Measurements from ENCODE around the gene NXT2. TPM values are rescaled to one million over a fixed set of nuclear protein-coding genes. Genes with fewer than 3 reads are reported as not detected.

Gene NXT2
- total and polyA plus RNA-seq, 2 experiments from 2014 or later: 6.3 to 15.0 TPM

DNA sequence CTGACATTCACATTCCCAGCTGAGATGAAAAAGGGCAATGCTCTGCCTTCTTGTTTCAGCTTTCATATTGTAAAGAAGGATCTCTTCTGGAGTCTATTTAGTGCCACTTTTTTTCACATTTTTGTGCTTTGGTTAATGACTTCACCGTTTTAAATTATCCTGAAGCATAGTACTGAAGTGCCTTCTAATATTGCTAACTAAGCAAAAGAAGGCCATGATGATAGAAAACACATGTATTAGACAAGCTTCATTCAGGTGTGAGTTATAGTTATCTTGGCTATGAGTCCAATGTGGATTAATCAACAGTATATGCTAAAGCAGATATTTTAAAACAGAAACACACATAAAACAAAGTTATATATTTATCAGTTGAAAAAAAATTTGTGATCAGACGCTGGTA is 40.4 kb downstream of the NXT2 start:
- Histone ChIP-seq H3K4me3 (no peak overlapping the region), H3K27ac (no peak overlapping the region), H3K79me2 (no peaks in the 10 kb centered on the region), H3K4me1 (ENCODE audit: insufficient read depth) (no peaks in the 10 kb centered on the region), H3K36me3 (replicated peaks; ENCODE audit: insufficient read depth, low read depth) (no peaks in the 10 kb centered on the region), H3K27me3 (no peaks in the 10 kb centered on the region), H3K9me2 (replicated peaks; ENCODE audit: insufficient read depth) (no peaks in the 10 kb centered on the region), H3K4me2 (no peak overlapping the region), H3K9me3 (ENCODE audit: low read depth) (peaks cover 4% of the 10 kb centered on the region), H4K20me1 (ENCODE audit: insufficient read depth, poor library complexity, severe bottlenecking) (no peaks in the 10 kb centered on the region), H2AFZ (no peak overlapping the region)
- DNase-seq (ENCODE audit: low spot score): no peak
- WGBS (ENCODE audit: low lambda C conversion rate, missing lambda C conversion rate): 47% methylated on average over 2 of the region's 2 CpGs
- TF ChIP-seq EZH2phosphoT487 (IDR thresholded peaks at IDR 0.05; ENCODE audit: low read depth, severe bottlenecking, unreplicated experiment): no peak
- TF ChIP-seq EZH2 (IDR thresholded peaks at IDR 0.05; ENCODE audit: borderline replicate concordance): no peak
- TF ChIP-seq, protein P1, sequence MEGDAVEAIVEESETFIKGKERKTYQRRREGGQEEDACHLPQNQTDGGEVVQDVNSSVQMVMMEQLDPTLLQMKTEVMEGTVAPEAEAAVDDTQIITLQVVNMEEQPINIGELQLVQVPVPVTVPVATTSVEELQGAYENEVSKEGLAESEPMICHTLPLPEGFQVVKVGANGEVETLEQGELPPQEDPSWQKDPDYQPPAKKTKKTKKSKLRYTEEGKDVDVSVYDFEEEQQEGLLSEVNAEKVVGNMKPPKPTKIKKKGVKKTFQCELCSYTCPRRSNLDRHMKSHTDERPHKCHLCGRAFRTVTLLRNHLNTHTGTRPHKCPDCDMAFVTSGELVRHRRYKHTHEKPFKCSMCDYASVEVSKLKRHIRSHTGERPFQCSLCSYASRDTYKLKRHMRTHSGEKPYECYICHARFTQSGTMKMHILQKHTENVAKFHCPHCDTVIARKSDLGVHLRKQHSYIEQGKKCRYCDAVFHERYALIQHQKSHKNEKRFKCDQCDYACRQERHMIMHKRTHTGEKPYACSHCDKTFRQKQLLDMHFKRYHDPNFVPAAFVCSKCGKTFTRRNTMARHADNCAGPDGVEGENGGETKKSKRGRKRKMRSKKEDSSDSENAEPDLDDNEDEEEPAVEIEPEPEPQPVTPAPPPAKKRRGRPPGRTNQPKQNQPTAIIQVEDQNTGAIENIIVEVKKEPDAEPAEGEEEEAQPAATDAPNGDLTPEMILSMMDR (IDR thresholded peaks at IDR 0.05; ENCODE audit: poor library complexity): no peak

DNA sequence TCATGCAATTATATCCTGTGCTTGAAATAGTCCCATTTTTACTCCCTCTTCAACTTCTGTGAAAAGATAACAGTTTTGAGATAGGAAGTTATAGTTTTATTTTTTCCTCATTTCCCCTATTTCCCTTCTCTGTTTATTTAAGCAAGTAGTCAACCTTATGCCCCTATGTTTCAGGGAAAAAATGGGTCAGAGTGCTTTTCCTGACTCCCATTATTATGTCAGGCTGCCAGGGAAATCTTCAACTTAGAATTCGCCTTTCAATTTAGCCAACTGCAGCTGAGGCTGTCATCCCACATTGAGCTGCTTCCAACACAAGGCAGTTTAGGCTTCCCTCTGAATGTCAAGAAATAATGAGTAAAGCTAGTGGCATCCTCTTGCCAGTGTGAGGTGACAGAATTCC is 42.3 kb downstream of the NXT2 start:
- H3K4me3 ChIP-seq: no peak overlapping the region
- H3K9me3 ChIP-seq (ENCODE audit: low read depth): peaks cover 4% of the 10 kb centered on the region
- H3K9me2 ChIP-seq (replicated peaks; ENCODE audit: insufficient read depth): no peaks in the 10 kb centered on the region
- H3K4me2 ChIP-seq: no peak overlapping the region
- TF ChIP-seq, protein P1 (IDR thresholded peaks at IDR 0.05; ENCODE audit: poor library complexity): no peak
- TF ChIP-seq EZH2 (IDR thresholded peaks at IDR 0.05; ENCODE audit: borderline replicate concordance) (no peak), EZH2phosphoT487 (IDR thresholded peaks at IDR 0.05; ENCODE audit: low read depth, severe bottlenecking, unreplicated experiment) (no peak)
- H2AFZ ChIP-seq: no peak overlapping the region
- DNase-seq (ENCODE audit: low spot score): no peak
- no peaks in the 10 kb centered on the region for H3K79me2 ChIP-seq
- H3K36me3 ChIP-seq (replicated peaks; ENCODE audit: insufficient read depth, low read depth): no peaks in the 10 kb centered on the region
- no peak overlapping the region for H3K27ac ChIP-seq
- 84% methylated on average over 1 of the region's 1 CpG for WGBS (ENCODE audit: low lambda C conversion rate, missing lambda C conversion rate)
- no peaks in the 10 kb centered on the region for H3K4me1 ChIP-seq (ENCODE audit: insufficient read depth)
- no peaks in the 10 kb centered on the region for H4K20me1 ChIP-seq (ENCODE audit: insufficient read depth, poor library complexity, severe bottlenecking)
- H3K27me3 ChIP-seq: no peaks in the 10 kb centered on the region

DNA sequence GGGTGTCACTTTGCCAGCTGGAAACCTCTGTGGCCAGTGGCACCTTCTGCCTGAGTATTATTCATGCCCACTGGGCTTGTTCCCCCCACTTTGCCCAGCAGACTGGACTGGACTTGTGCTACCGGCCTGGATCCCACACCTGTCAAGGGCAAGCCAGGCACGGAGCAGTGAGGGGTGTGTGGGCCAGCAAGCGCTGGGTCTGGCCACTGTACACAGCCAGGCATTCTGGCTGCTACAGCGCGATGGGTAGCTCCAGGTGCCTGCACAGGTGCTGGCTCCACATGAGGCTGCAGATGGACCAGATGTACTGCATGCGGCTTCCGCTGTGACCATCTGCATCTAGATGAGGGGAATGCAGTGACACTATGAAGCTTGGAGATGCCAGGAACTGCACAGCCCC is 48.8 kb downstream of the NXT2 start:
- TF ChIP-seq, protein P1 (IDR thresholded peaks at IDR 0.05; ENCODE audit: poor library complexity): no peak
- TF ChIP-seq EZH2phosphoT487 (IDR thresholded peaks at IDR 0.05; ENCODE audit: low read depth, severe bottlenecking, unreplicated experiment) (no peak), EZH2 (IDR thresholded peaks at IDR 0.05; ENCODE audit: borderline replicate concordance) (no peak)
- no peaks in the 10 kb centered on the region for H3K36me3 ChIP-seq (replicated peaks; ENCODE audit: insufficient read depth, low read depth)
- H3K9me2 ChIP-seq (replicated peaks; ENCODE audit: insufficient read depth): no peaks in the 10 kb centered on the region
- no peaks in the 10 kb centered on the region for H3K27me3 ChIP-seq
- H4K20me1 ChIP-seq (ENCODE audit: insufficient read depth, poor library complexity, severe bottlenecking): no peaks in the 10 kb centered on the region
- DNase-seq (ENCODE audit: low spot score): no peak
- H3K4me2 ChIP-seq: no peak overlapping the region
- H2AFZ ChIP-seq: no peak overlapping the region
- WGBS (ENCODE audit: low lambda C conversion rate, missing lambda C conversion rate): 87% methylated on average over 7 of the region's 7 CpGs
- H3K79me2 ChIP-seq: no peaks in the 10 kb centered on the region
- no peaks in the 10 kb centered on the region for H3K4me1 ChIP-seq (ENCODE audit: insufficient read depth)
- no peaks in the 10 kb centered on the region for H3K9me3 ChIP-seq (ENCODE audit: low read depth)
- no peak overlapping the region for H3K27ac ChIP-seq
- no peak overlapping the region for H3K4me3 ChIP-seq

DNA sequence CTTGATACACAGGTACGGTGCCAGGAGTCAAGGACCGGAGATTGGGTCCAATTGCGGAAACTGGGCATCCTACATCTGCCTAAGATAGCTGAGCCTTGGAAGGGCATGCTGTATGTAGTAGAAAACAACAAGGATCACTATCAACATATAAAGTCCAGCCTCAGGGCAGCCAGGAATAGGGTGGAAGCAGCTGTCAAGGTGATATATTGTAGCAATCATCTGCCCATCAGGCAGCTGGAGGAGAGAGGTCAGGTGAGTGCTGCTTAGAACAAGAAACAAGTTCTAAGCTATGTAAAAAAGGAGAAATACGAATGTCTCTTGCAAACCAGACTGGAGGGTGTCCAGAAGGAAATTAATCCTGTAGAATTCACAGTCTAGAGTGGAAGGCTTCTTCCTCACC is 53.5 kb downstream of the NXT2 start:
- Histone ChIP-seq H3K9me2 (replicated peaks; ENCODE audit: insufficient read depth) (no peaks in the 10 kb centered on the region), H2AFZ (no peak overlapping the region), H3K27ac (no peak overlapping the region), H3K79me2 (no peaks in the 10 kb centered on the region), H3K4me3 (no peak overlapping the region), H3K9me3 (ENCODE audit: low read depth) (no peaks in the 10 kb centered on the region), H4K20me1 (ENCODE audit: insufficient read depth, poor library complexity, severe bottlenecking) (no peaks in the 10 kb centered on the region), H3K27me3 (no peaks in the 10 kb centered on the region), H3K36me3 (replicated peaks; ENCODE audit: insufficient read depth, low read depth) (no peaks in the 10 kb centered on the region), H3K4me1 (ENCODE audit: insufficient read depth) (no peaks in the 10 kb centered on the region), H3K4me2 (no peak overlapping the region)
- no peak for DNase-seq (ENCODE audit: low spot score)
- TF ChIP-seq, protein P1 (IDR thresholded peaks at IDR 0.05; ENCODE audit: poor library complexity): no peak
- no peak for TF ChIP-seq EZH2 (IDR thresholded peaks at IDR 0.05; ENCODE audit: borderline replicate concordance)
- TF ChIP-seq EZH2phosphoT487 (IDR thresholded peaks at IDR 0.05; ENCODE audit: low read depth, severe bottlenecking, unreplicated experiment): no peak
- WGBS (ENCODE audit: low lambda C conversion rate, missing lambda C conversion rate): 72% methylated on average over 4 of the region's 4 CpGs

Measured in hepatocyte (in vitro differentiated cells).